Vagina (tissue), 2 donors: ENCODE data around the gene PCDHGA6.

Experiments
- POLR2AphosphoS5 ChIP-seq, 2 donors: sonication (generic); formaldehyde crosslinking; IDR thresholded peaks; one replicate each; pipeline ENCODE4 v1.9.0; 2017; ENCODE audit warnings: antibody characterized with exemption in 2 of 2, mild to moderate bottlenecking in 2 of 2, low read depth in 1 of 2; ENCODE audit not compliant: insufficient read depth in 1 of 2
- TF ChIP-seq, protein P1 (sequence below), 3 experiments: fragments of 450-650 bp in 2 of 3; fragments of 200-600 bp in 1 of 3; sonication (generic) in 1 of 3; IDR thresholded peaks; one replicate each; pipeline ENCODE4 v1.5.1; 2017 to 2019; ENCODE audit warnings: antibody characterized with exemption in 3 of 3, mild to moderate bottlenecking in 2 of 3, moderate library complexity in 2 of 3

DNA sequence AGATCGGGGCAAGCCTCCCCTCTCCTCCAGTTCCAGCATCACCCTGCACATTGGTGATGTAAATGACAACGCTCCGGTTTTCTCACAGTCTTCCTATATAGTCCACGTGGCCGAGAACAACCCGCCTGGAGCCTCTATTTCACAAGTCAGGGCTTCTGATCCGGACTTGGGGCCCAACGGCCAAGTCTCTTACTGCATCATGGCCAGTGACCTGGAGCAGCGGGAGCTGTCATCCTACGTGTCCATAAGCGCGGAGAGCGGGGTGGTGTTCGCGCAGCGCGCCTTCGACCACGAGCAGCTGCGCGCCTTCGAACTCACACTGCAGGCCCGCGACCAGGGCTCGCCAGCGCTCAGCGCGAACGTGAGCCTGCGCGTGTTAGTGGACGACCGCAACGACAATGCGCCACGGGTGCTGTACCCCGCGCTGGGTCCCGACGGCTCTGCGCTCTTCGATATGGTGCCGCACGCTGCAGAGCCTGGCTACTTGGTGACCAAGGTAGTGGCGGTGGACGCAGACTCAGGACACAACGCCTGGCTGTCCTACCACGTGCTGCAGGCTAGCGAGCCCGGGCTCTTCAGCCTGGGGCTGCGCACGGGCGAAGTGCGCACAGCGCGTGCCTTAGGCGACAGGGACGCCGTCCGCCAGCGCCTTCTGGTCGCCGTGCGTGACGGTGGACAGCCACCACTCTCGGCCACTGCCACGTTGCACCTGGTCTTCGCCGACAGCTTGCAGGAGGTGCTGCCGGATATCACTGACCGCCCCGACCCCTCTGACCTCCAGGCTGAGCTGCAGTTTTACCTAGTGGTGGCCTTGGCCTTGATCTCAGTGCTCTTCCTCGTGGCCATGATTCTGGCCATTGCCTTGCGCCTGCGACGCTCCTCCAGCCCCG lies 15.7 kb downstream of the PCDHGA6 start:
- no peak for TF ChIP-seq POLR2AphosphoS5 (IDR thresholded peaks at IDR 0.05; ENCODE audit: insufficient read depth in 1 of 2, low read depth in 1 of 2)
- TF ChIP-seq, protein P1, sequence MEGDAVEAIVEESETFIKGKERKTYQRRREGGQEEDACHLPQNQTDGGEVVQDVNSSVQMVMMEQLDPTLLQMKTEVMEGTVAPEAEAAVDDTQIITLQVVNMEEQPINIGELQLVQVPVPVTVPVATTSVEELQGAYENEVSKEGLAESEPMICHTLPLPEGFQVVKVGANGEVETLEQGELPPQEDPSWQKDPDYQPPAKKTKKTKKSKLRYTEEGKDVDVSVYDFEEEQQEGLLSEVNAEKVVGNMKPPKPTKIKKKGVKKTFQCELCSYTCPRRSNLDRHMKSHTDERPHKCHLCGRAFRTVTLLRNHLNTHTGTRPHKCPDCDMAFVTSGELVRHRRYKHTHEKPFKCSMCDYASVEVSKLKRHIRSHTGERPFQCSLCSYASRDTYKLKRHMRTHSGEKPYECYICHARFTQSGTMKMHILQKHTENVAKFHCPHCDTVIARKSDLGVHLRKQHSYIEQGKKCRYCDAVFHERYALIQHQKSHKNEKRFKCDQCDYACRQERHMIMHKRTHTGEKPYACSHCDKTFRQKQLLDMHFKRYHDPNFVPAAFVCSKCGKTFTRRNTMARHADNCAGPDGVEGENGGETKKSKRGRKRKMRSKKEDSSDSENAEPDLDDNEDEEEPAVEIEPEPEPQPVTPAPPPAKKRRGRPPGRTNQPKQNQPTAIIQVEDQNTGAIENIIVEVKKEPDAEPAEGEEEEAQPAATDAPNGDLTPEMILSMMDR (IDR thresholded peaks at IDR 0.05): no peak
